OCI-LY7 (cell line): Measurements from ENCODE around the gene SPEN. TPM values are rescaled to one million over a fixed set of nuclear protein-coding genes. Genes with fewer than 3 reads are reported as not detected.

Experiments
- BruUV-seq: library from RNA; stranded (reverse); fragments of 400-500 nt; replicated peaks from 2 replicates; lab custom pipeline; 2021; lab: Mats Ljungman, UMichigan
- CTCF ChIA-PET: fragments of 300-600 bp; sonication (Branson Sonifier 250); formaldehyde crosslinking; loops from one replicate; lab custom pipeline; 2022; ENCODE audit warnings: antibody characterized with exemption; ENCODE audit not compliant: unreplicated experiment; lab: Charles Lee
- POLR2A ChIA-PET: fragments of 300-600 bp; sonication (Branson Sonifier 250); formaldehyde crosslinking; loops from one replicate; lab custom pipeline; 2022; ENCODE audit warnings: antibody characterized with exemption; lab: Charles Lee
- DNase-seq: peaks from one replicate; pipeline ENCODE4 v3.0.0-alpha.2; 2015; ENCODE audit warnings: low spot score
- H2AFZ ChIP-seq: fragments of 200-600 bp; sonication (generic), shearing (Covaris generic); 2 replicates; pipeline ENCODE4 v1.6.1; 2014; ENCODE audit warnings: mild to moderate bottlenecking, antibody characterized with exemption, low read length, moderate library complexity
- H3K27ac ChIP-seq: fragments of 200-600 bp; sonication (generic); 2 replicates; pipeline ENCODE4 v1.5.1; 2014; ENCODE audit warnings: mixed run types, low read depth, mild to moderate bottlenecking, moderate library complexity, low read length, inconsistent platforms; ENCODE audit not compliant: poor library complexity, severe bottlenecking
- H3K36me3 ChIP-seq: fragments of 200-600 bp; sonication (generic); 2 replicates; pipeline ENCODE4 v1.6.1; 2014; ENCODE audit warnings: mild to moderate bottlenecking, antibody characterized with exemption, low read length, moderate library complexity, mixed read lengths; ENCODE audit not compliant: insufficient read depth
- H3K4me1 ChIP-seq: fragments of 200-600 bp; sonication (generic); 2 replicates; pipeline ENCODE4 v1.5.1; 2014; ENCODE audit warnings: mild to moderate bottlenecking, low read length; ENCODE audit not compliant: insufficient read depth, poor library complexity, severe bottlenecking
- H3K4me2 ChIP-seq: fragments of 200-600 bp; sonication (generic); 2 replicates; pipeline ENCODE4 v1.6.1; 2014; ENCODE audit warnings: mild to moderate bottlenecking, low read length
- H3K4me3 ChIP-seq: fragments of 200-600 bp; sonication (generic); 2 replicates; pipeline ENCODE4 v1.5.1; 2014; ENCODE audit warnings: mild to moderate bottlenecking, low read depth, low read length; ENCODE audit not compliant: poor library complexity, severe bottlenecking
- H3K79me2 ChIP-seq: fragments of 200-600 bp; sonication (generic); 2 replicates; pipeline ENCODE4 v1.6.1; 2016; ENCODE audit warnings: low read depth, mild to moderate bottlenecking, low read length, moderate library complexity, mixed read lengths; ENCODE audit not compliant: insufficient read depth
- H3K9me2 ChIP-seq: fragments of 200-600 bp; sonication (generic); 2 replicates; pipeline ENCODE4 v1.6.1; 2016; ENCODE audit warnings: mild to moderate bottlenecking, low read length, mixed read lengths; ENCODE audit not compliant: insufficient read depth
- H3K9me3 ChIP-seq: fragments of 200-600 bp; sonication (generic); 2 replicates; pipeline ENCODE4 v1.6.1; 2014; ENCODE audit warnings: mild to moderate bottlenecking, mixed run types, low read length, mixed read lengths
- H4K20me1 ChIP-seq: fragments of 200-600 bp; sonication (generic); 2 replicates; pipeline ENCODE4 v1.6.1; 2014; ENCODE audit warnings: mild to moderate bottlenecking, antibody characterized with exemption, low read length, moderate library complexity, mixed read lengths; ENCODE audit not compliant: insufficient read depth
- EZH2phosphoT487 ChIP-seq: fragments of 200-600 bp; sonication (generic); IDR thresholded peaks from 2 replicates; pipeline ENCODE4 v1.6.1; 2018; ENCODE audit warnings: low read depth, borderline replicate concordance, mild to moderate bottlenecking, mixed run types, antibody characterized with exemption, low read length, moderate library complexity, mixed read lengths
- intact Hi-C: fragments of 100-400 bp; cut with micrococcal nuclease; formaldehyde crosslinking; loops from one replicate; pipeline ENCODE4 v1.10.0; 2022; ENCODE audit not compliant: unreplicated experiment
- total RNA-seq, 2 experiments: library from RNA; depleted of rRNA in 1 of 2; stranded (reverse); fragments of >200 nt in 1 of 2; shearing (Covaris generic) in 1 of 2; gene quantifications; 2 replicates each; pipeline ENCODE4 v1.2.3, GENCODE V29; 2014 to 2022
- TF ChIP-seq, protein P1 (sequence below): fragments of 200-600 bp; sonication (generic); conservative IDR thresholded peaks from 2 replicates; pipeline ENCODE4 v1.5.1; 2014; ENCODE audit warnings: mild to moderate bottlenecking, antibody characterized with exemption, low read length, moderate library complexity, mixed read lengths

Gene SPEN
- total RNA-seq, 2 experiments from 2014 or later, result 40.7 to 87.1 TPM

DNA sequence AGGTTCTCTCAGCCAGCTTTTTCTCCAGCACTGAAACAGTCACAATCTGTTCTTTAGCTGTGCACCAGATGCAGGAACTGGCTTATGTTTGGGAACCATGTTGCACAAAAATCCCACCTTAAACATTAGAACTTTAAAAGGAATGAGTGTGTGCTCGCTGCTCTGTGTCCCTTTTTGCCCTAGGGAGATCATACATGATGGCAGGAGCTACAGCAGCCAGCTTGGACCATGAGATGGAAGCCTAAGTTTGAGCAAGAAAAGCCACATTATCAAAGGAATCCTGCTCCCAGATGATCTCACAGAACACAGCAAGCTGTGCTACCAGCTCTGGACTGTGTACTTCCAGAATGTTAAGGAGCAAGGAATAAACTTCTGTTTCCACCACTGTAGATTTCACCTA lies 124.9 kb downstream of the SPEN start:
- Histone ChIP-seq H3K4me2 (no peak overlapping the region), H3K79me2 (peaks cover 33% of the 10 kb centered on the region; the same call in 1 of the 2 replicates), H3K4me1 (peaks cover 31% of the 10 kb centered on the region), H4K20me1 (no peaks in the 10 kb centered on the region), H2AFZ (no peak overlapping the region), H3K9me3 (no peaks in the 10 kb centered on the region), H3K27ac (no peak overlapping the region), H3K36me3 (peaks cover 52% of the 10 kb centered on the region), H3K9me2 (no peaks in the 10 kb centered on the region), H3K4me3 (no peak overlapping the region)
- intact Hi-C loops, result loop anchor here (10.0 kb wide), 1 partner anchor 382 kb away; the partner anchor contains the start of gene FBXO42
- TF ChIP-seq, protein P1, sequence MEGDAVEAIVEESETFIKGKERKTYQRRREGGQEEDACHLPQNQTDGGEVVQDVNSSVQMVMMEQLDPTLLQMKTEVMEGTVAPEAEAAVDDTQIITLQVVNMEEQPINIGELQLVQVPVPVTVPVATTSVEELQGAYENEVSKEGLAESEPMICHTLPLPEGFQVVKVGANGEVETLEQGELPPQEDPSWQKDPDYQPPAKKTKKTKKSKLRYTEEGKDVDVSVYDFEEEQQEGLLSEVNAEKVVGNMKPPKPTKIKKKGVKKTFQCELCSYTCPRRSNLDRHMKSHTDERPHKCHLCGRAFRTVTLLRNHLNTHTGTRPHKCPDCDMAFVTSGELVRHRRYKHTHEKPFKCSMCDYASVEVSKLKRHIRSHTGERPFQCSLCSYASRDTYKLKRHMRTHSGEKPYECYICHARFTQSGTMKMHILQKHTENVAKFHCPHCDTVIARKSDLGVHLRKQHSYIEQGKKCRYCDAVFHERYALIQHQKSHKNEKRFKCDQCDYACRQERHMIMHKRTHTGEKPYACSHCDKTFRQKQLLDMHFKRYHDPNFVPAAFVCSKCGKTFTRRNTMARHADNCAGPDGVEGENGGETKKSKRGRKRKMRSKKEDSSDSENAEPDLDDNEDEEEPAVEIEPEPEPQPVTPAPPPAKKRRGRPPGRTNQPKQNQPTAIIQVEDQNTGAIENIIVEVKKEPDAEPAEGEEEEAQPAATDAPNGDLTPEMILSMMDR, result no peak
- TF ChIP-seq EZH2phosphoT487, result no peak
- POLR2A ChIA-PET, result no interaction called here
- BruUV-seq, result TSS peak; percentile 42
- no peak for DNase-seq
- CTCF ChIA-PET, result no interaction called here

DNA sequence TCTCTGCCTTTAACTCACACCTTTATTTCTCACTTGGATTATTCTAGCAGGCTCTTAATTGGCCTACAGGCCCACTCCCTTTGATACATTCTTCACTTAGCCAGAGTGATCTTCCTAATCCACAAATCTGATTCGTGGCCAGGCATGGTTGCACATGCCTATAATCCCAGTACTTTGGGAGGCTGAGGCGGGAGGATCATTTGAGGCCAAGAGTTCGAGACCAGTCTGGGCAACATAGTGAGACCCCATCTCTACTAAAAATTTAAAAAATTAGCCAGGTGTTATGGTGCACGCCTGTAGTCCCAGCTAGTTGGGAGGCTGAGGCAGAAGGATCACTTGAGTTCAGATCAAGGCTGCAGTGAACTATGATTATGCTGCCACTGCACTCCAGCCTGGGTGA lies 126.3 kb downstream of the SPEN start:
- peaks cover 31% of the 10 kb centered on the region for H3K4me1 ChIP-seq
- no TSS peak for BruUV-seq
- TF ChIP-seq, protein P1, result no peak
- TF ChIP-seq EZH2phosphoT487, result no peak
- CTCF ChIA-PET, result no interaction called here
- peaks cover 33% of the 10 kb centered on the region; the same call in 1 of the 2 replicates for H3K79me2 ChIP-seq
- H2AFZ ChIP-seq, result no peak overlapping the region
- peak overlapping the region; percentile 83 for H3K27ac ChIP-seq
- peak overlapping the region; percentile 78 for H3K4me3 ChIP-seq
- no peaks in the 10 kb centered on the region for H3K9me2 ChIP-seq
- intact Hi-C loops, result loop anchor here (2.0 to 10.0 kb wide), 2 partner anchors 25 to 381 kb away; partner anchors contain the start of gene FBXO42
- H3K9me3 ChIP-seq, result no peaks in the 10 kb centered on the region
- no peaks in the 10 kb centered on the region for H4K20me1 ChIP-seq
- no peak for DNase-seq
- H3K4me2 ChIP-seq, result peak overlapping the region; percentile 94
- POLR2A ChIA-PET, result interaction anchor here (0.7 kb wide), 1 partner anchor 10 kb away, joined by 3 read pairs; no protein-coding TSS in a partner anchor
- H3K36me3 ChIP-seq, result peaks cover 38% of the 10 kb centered on the region

DNA sequence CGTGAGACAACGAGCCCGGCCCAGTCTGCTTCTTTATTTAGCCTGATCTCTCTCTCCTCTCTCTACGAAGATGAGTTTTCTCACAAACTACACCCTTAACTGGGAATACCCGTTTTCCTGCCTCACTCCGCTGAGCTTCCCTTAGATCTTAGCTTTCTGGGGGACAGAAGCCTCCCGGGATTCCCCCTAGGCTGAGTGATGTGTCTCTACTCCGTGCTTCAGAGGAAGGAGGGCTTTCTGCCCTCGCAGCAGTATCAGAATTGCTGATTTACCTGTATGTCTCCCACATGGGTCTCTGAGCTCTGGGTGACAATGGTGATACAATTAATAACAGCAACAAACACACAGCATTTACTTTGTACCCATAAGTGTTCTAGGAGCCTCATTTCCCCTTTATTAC lies 127.3 kb downstream of the SPEN start:
- Histone ChIP-seq H3K9me2 (no peaks in the 10 kb centered on the region), H2AFZ (no peak overlapping the region; the same call in 1 of the 2 replicates), H3K9me3 (no peaks in the 10 kb centered on the region), H3K79me2 (peaks cover 33% of the 10 kb centered on the region; the same call in 1 of the 2 replicates), H3K4me1 (peaks cover 31% of the 10 kb centered on the region), H4K20me1 (no peaks in the 10 kb centered on the region), H3K4me2 (peak overlapping the region; percentile 94), H3K4me3 (peak overlapping the region; percentile 78), H3K27ac (peak overlapping the region; percentile 83), H3K36me3 (peaks cover 28% of the 10 kb centered on the region)
- intact Hi-C loops, result loop anchor here (2.0 to 10.0 kb wide), 2 partner anchors 26 to 380 kb away; partner anchors contain the start of gene FBXO42
- POLR2A ChIA-PET, result interaction anchor here (0.6 to 1.0 kb wide), 2 partner anchors 122 to 141 kb away, joined by 3 to 5 read pairs; no protein-coding TSS in a partner anchor
- CTCF ChIA-PET, result no interaction called here
- BruUV-seq, result TSS peak; percentile 49
- TF ChIP-seq, protein P1, result no peak
- TF ChIP-seq EZH2phosphoT487, result no peak
- DNase-seq, result peak; percentile 43
